CD4-positive, alpha-beta memory T cell (primary cell): Measurements from ENCODE around the gene RNF4. TPM values are rescaled to one million over a fixed set of nuclear protein-coding genes. Genes with fewer than 3 reads are reported as not detected.
"Not testable (repeated sequence)": the region's sequence is repeated elsewhere in the genome, so short reads cannot be mapped to it uniquely, and the experiment has no call there.

Experiments used
- CTCF ChIA-PET: fragments of 350-600 bp; sonication (Branson Sonifier 250); formaldehyde crosslinking; loops from one replicate; lab custom pipeline; 2021; ENCODE audit warnings: inconsistent platforms; ENCODE audit not compliant: partially characterized antibody; lab: Charles Lee
- POLR2A ChIA-PET: fragments of 350-600 bp; sonication (Branson Sonifier 250); formaldehyde crosslinking; loops from one replicate; lab custom pipeline; 2021; ENCODE audit not compliant: partially characterized antibody; lab: Charles Lee
- DNase-seq, 5 donors: peaks; one replicate each; pipeline versions ENCODE4 v3.0.0 to v3.0.0-alpha.2; 2020 to 2022; ENCODE audit warnings: mixed read lengths in 1 of 5
- H3K27ac ChIP-seq: one replicate; pipeline ENCODE4 v1.7.0; 2013; ENCODE audit warnings: low read depth, low read length
- H3K27me3 ChIP-seq: 2 replicates; pipeline ENCODE4 v1.7.0; 2013; ENCODE audit warnings: mild to moderate bottlenecking, low read length, moderate library complexity; ENCODE audit not compliant: insufficient read depth
- H3K36me3 ChIP-seq: 2 replicates; pipeline ENCODE4 v1.7.0; 2013; ENCODE audit warnings: mild to moderate bottlenecking, low read length, moderate library complexity; ENCODE audit not compliant: insufficient read depth
- H3K4me1 ChIP-seq: 2 replicates; pipeline ENCODE4 v1.7.0; 2013; ENCODE audit warnings: mild to moderate bottlenecking, low read length, moderate library complexity; ENCODE audit not compliant: insufficient read depth
- H3K4me3 ChIP-seq, 2 donors: one replicate each; pipeline ENCODE4 v1.7.0; 2013; ENCODE audit warnings: low read length in 2 of 2, mild to moderate bottlenecking in 1 of 2
- H3K9me3 ChIP-seq, 2 donors: one replicate each; pipeline ENCODE4 v1.7.0; 2013; ENCODE audit warnings: low read length in 2 of 2, control low read depth in 1 of 2; ENCODE audit not compliant: control insufficient read depth in 1 of 2
- H3K27ac Mint-ChIP-seq, 7 donors: one replicate each; pipeline ENCODE4 v1.8.0; 2020 to 2021; ENCODE audit warnings: mixed read lengths in 7 of 7, mild to moderate bottlenecking in 6 of 7, inconsistent platforms in 3 of 7, moderate library complexity in 3 of 7
- H3K27me3 Mint-ChIP-seq, 2 donors: one replicate each; pipeline ENCODE4 v1.8.0; 2020 to 2021; ENCODE audit warnings: mixed read lengths in 2 of 2
- H3K36me3 Mint-ChIP-seq, 2 donors: one replicate each; pipeline ENCODE4 v1.8.0; 2020 to 2021; ENCODE audit warnings: mixed read lengths in 2 of 2, inconsistent platforms in 1 of 2, mild to moderate bottlenecking in 1 of 2
- H3K4me1 Mint-ChIP-seq, 4 donors: one replicate each; pipeline ENCODE4 v1.8.0; 2020 to 2021; ENCODE audit warnings: mixed read lengths in 4 of 4, mild to moderate bottlenecking in 1 of 4
- H3K4me3 Mint-ChIP-seq, 8 donors: one replicate each; pipeline ENCODE4 v1.8.0; 2020 to 2021; ENCODE audit warnings: mixed read lengths in 8 of 8, mild to moderate bottlenecking in 7 of 8, moderate library complexity in 6 of 8, inconsistent platforms in 3 of 8
- H3K9me3 Mint-ChIP-seq, 8 donors: one replicate each; pipeline ENCODE4 v1.8.0; 2020 to 2021; ENCODE audit warnings: mixed read lengths in 8 of 8, mild to moderate bottlenecking in 5 of 8, inconsistent platforms in 3 of 8, moderate library complexity in 1 of 8
- intact Hi-C: fragments of 100-400 bp; cut with micrococcal nuclease; formaldehyde crosslinking; loops from one replicate; pipeline ENCODE4 v1.15.1; 2023
- polyA plus RNA-seq, 2 donors: library from polyadenylated mRNA; unstranded; fragments of 300-500 nt; fragmentation: Illumina TruSeq; gene quantifications; one replicate each; pipeline ENCODE4 v1.2.3, GENCODE V29; 2021
- total RNA-seq, 2 experiments: library from RNA; stranded (reverse); gene quantifications; one replicate each; pipeline ENCODE4 v1.2.3, GENCODE V29; 2021

Gene RNF4
- total and polyA plus RNA-seq, 4 experiments from 2014 or later, result 68.0 to 105 (median 99.0) TPM

DNA sequence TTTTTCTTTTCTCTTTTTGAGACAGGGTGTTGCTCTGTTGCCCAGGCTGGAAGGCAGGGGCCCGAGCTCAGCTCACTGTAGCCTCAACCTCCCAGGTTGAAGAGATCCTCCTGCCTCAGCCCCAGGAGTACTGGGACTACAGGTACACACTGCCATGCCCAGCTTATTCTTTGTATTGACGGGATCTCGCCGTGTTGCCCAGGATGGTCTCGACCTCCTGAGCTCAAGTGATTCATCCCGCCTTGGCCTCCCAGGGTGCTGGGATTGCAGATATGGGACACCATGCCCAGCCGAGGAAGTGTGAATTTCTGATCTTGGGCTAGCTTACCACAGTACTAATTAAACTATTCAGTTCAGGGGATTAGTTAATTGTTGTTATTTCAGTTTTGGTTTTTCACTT is 38.9 kb downstream of the RNF4 start:
- H3K4me1 ChIP-seq, result peaks cover 5% of the 10 kb centered on the region
- Mint-ChIP-seq H3K27ac (peak overlapping the region in 4 of 7 donors; percentile 32 to 60 (median 36)), H3K27me3 (no peaks in the 10 kb centered on the region), H3K4me3 (no peak overlapping the region), H3K4me1 (peaks cover 11 to 48% (median 26%) of the 10 kb centered on the region in 4 donors), H3K9me3 (peaks cover 0 to 2% (median 0%) of the 10 kb centered on the region in 8 donors), H3K36me3 (peaks cover 26 to 66% of the 10 kb centered on the region in 2 donors)
- H3K27me3 ChIP-seq, result no peaks in the 10 kb centered on the region
- H3K4me3 ChIP-seq, result no peak overlapping the region
- ChIA-PET POLR2A (no interaction called here), CTCF (interaction anchor here (1.3 kb wide), 1 partner anchor 23 kb away, joined by 5 read pairs; no protein-coding TSS in a partner anchor)
- no peak overlapping the region for H3K27ac ChIP-seq
- H3K9me3 ChIP-seq, result no peaks in the 10 kb centered on the region
- no peak for DNase-seq
- H3K36me3 ChIP-seq, result peaks cover 50% of the 10 kb centered on the region
- intact Hi-C loops, result no loop called here

DNA sequence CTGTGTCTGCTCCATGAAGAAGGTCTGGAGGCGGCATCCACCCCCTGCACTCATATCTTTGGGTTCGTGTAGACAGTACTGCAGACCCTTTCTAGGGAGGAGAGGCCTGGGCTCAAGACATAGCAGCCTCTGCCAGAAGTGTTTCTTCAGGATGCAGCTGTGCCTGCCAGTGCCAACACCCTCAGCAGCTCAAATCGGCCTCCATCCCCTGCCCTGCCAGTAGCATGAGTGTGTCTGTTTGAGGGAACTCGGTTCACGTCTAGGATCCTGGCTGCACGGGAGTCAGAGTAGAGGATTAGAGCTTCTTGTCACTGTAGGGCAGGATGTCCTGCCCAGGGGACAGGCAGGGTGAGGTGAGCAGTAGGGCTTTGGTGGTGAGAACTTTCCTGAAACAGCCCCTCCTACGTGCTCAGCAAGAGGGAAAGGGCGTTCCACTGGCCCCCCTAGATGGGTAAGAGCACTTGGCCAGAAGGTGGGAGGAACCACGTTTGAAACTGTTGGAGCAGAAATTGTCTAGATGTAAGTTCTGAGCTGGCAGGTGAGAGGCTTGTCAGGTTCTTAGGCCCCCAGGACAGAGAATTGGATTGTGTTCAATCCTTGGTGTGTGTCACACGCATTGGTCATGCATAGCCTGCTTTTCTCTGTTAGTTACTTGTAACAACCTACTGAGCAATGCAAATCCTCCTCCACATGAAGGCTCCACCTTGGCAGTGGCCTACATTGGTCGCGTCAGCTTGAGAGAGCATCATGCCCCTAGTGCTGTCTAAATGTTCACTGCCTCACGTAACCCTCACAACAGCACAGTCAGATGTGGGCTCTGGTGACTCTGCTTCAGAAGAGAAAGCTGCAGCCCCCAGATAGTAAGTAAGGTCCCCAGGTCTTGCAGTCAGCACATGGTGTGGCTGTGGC is 41.7 kb downstream of the RNF4 start:
- H3K4me3 ChIP-seq, result no peak overlapping the region
- peaks cover 5% of the 10 kb centered on the region for H3K4me1 ChIP-seq
- Mint-ChIP-seq H3K4me1 (peaks cover 5 to 41% (median 22%) of the 10 kb centered on the region in 4 donors), H3K36me3 (peaks cover 43 to 74% of the 10 kb centered on the region in 2 donors), H3K9me3 (peaks cover 0 to 4% (median 0%) of the 10 kb centered on the region in 8 donors), H3K27me3 (no peaks in the 10 kb centered on the region), H3K27ac (peak overlapping the region in 4 of 7 donors; percentile 55 to 88 (median 68)), H3K4me3 (no peak overlapping the region)
- no peaks in the 10 kb centered on the region for H3K27me3 ChIP-seq
- CTCF ChIA-PET, result no interaction called here
- peaks cover 65% of the 10 kb centered on the region for H3K36me3 ChIP-seq
- no peaks in the 10 kb centered on the region for H3K9me3 ChIP-seq
- H3K27ac ChIP-seq, result no peak overlapping the region
- POLR2A ChIA-PET, result no interaction called here
- no peak for DNase-seq
- intact Hi-C loops, result no loop called here

DNA sequence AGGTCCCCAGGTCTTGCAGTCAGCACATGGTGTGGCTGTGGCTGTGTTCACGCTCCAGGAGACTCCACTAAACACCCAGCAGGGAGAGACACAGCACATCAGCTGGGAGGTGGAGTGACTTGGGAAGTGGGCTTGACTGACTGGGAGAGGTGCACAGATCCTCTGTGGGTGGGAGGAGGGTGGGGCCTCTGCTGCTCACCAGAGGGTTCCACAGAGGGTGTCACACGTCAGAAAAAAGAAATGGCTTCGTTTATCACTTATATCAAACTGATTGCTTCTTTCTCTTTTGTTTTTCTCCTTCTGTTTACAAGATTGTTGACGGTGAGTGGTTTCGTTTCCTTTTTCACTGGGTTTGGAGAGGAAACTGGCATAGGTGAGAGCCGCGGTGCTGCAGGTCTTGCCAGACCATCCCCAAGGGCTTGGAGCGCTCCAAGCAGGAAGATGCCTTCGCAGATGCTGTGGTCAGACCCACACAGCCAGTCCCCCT is 42.8 kb downstream of the RNF4 start:
- Histone ChIP-seq H3K9me3 (no peaks in the 10 kb centered on the region), H3K27ac (no peak overlapping the region), H3K27me3 (no peaks in the 10 kb centered on the region), H3K4me1 (peaks cover 5% of the 10 kb centered on the region), H3K36me3 (peaks cover 64% of the 10 kb centered on the region), H3K4me3 (no peak overlapping the region)
- H3K27me3 Mint-ChIP-seq, result no peaks in the 10 kb centered on the region
- H3K27ac Mint-ChIP-seq, result peak overlapping the region in 5 of 7 donors; percentile 11 to 77 (median 70)
- DNase-seq, result peak in 1 of 5 donors; percentile 9
- H3K36me3 Mint-ChIP-seq, result peaks cover 43 to 74% of the 10 kb centered on the region in 2 donors
- intact Hi-C loops, result no loop called here
- ChIA-PET CTCF (no interaction called here), POLR2A (interaction anchor here (1.1 kb wide), 1 partner anchor 43 kb away, joined by 4 read pairs; the partner anchor contains the start of gene RNF4)
- peaks cover 0 to 4% (median 0%) of the 10 kb centered on the region in 8 donors for H3K9me3 Mint-ChIP-seq
- peak overlapping the region in 1 of 8 donors; percentile 55 for H3K4me3 Mint-ChIP-seq
- peaks cover 5 to 34% (median 20%) of the 10 kb centered on the region in 4 donors for H3K4me1 Mint-ChIP-seq

DNA sequence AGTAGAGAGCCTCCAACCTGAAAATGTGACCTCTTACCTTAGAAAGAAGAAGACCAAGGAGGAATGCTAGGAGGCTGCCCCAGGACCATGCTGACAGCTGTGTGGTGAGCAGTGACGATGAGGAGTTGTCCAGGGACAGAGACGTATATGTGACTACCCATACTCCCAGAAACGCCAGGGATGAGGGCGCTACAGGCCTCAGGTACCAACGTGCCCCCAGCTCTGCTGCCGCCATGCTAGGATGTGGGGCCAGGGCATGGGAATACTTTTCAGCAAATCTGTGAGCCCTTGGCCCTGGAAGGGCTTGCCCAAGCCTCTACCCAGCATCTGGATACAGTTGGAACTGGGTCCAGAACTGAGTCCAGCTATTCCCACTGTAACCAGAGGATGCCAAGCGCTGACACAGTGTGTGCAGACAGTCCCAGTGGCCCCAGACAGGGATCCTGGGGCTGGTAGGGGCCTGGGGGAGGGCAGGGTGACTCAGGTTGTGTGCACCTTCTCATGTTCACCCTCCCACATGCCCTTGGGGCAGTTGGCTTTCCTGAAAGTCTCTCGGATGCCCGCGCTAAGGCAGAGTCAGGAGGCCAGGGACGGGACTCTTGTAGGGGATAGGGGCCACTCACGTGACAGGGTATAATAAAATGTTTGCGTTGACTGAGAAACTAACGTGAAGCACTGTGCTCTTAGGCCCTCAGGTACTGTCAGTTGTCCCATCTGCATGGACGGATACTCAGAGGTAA is 43.7 kb downstream of the RNF4 start:
- peaks cover 38 to 68% of the 10 kb centered on the region in 2 donors for H3K36me3 Mint-ChIP-seq
- peak overlapping the region in 3 of 7 donors; percentile 52 to 77 (median 72) for H3K27ac Mint-ChIP-seq
- Histone ChIP-seq H3K36me3 (peaks cover 55% of the 10 kb centered on the region), H3K9me3 (no peaks in the 10 kb centered on the region), H3K4me1 (peaks cover 5% of the 10 kb centered on the region), H3K27ac (no peak overlapping the region), H3K4me3 (no peak overlapping the region), H3K27me3 (no peaks in the 10 kb centered on the region)
- CTCF ChIA-PET, result interaction anchor here (0.8 kb wide), 1 partner anchor 8 kb away, joined by 4 read pairs; no protein-coding TSS in a partner anchor
- peaks cover 0 to 4% (median 0%) of the 10 kb centered on the region in 8 donors for H3K9me3 Mint-ChIP-seq
- no peak overlapping the region for H3K4me3 Mint-ChIP-seq
- peaks cover 2 to 25% (median 15%) of the 10 kb centered on the region in 4 donors for H3K4me1 Mint-ChIP-seq
- intact Hi-C loops, result no loop called here
- POLR2A ChIA-PET, result interaction anchor here (1.1 kb wide), 1 partner anchor 44 kb away, joined by 4 read pairs; the partner anchor contains the start of gene RNF4
- H3K27me3 Mint-ChIP-seq, result no peaks in the 10 kb centered on the region
- DNase-seq, result no peak

DNA sequence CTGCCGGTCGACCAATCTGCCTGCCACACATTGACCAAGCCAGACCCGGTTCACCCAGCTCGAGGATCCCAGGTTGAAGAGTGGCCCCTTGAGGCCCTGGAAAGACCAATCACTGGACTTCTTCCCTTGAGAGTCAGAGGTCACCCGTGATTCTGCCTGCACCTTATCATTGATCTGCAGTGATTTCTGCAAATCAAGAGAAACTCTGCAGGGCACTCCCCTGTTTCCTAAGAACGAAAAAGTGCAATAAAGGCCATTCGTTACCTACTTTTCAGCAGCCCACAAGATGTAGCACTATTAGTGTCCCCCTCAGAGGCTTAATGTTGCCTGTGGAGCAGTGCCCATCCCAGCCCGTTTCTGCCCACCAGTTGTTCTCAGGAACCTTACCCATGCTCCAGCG is 45.3 kb downstream of the RNF4 start:
- intact Hi-C loops, DNase-seq, H3K4me1 ChIP-seq, H3K27me3 ChIP-seq, H3K4me3 Mint-ChIP-seq, H3K4me3 ChIP-seq, H3K27ac ChIP-seq, H3K27me3 Mint-ChIP-seq, H3K9me3 Mint-ChIP-seq, CTCF ChIA-PET, H3K9me3 ChIP-seq, POLR2A ChIA-PET, H3K27ac Mint-ChIP-seq: not testable (repeated sequence)
- H3K36me3 ChIP-seq, result peaks cover 49% of the 10 kb centered on the region
- Mint-ChIP-seq H3K4me1 (peaks cover 3 to 19% (median 11%) of the 10 kb centered on the region in 4 donors), H3K36me3 (peaks cover 32 to 65% of the 10 kb centered on the region in 2 donors)

DNA sequence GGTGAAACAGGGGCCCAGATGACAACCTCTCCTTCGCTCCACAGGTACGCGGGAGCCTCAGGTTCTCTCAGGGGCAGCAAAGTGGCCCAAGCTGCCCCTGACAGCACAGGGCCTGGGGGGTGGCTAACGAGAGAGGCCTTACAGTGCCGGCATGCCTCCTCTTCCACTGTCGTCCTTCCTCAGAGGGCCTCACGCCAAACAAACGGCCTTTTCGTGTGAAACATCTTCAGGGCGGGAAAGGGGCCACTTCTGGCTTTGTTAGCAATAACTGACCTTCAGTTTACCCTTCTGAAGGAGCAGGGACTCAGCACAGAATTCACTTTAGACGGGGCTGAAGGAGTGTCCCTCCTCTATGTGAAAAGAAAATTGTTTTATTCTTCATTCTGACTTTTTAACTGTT is 46.0 kb downstream of the RNF4 start:
- H3K4me3 Mint-ChIP-seq, H3K27me3 ChIP-seq, intact Hi-C loops, H3K27me3 Mint-ChIP-seq, DNase-seq, CTCF ChIA-PET, H3K4me3 ChIP-seq, H3K9me3 ChIP-seq, POLR2A ChIA-PET, H3K9me3 Mint-ChIP-seq, H3K27ac ChIP-seq, H3K4me1 ChIP-seq: not testable (repeated sequence)
- Mint-ChIP-seq H3K27ac (peak overlapping the region in 3 of 7 donors; percentile 25 to 55 (median 27)), H3K4me1 (peaks cover 3 to 18% (median 8%) of the 10 kb centered on the region in 4 donors), H3K36me3 (peaks cover 31 to 57% of the 10 kb centered on the region in 2 donors)
- H3K36me3 ChIP-seq, result peaks cover 41% of the 10 kb centered on the region
